HG02678 (cell line): Measurements from ENCODE around the gene ZFPL1.

ENCODE experiments used
- ATAC-seq: cut with Tn5 transposase; IDR thresholded peaks from one replicate; pipeline ENCODE4 v1.9.1; 2021; ENCODE audit warnings: mild to moderate bottlenecking, moderate library complexity; ENCODE audit not compliant: unreplicated experiment

ZFPL1 gene

GRCh38 chr11:65126624-65127274, 42.7 kb downstream of the ZFPL1 start:
- no peak for ATAC-seq

- no peak for ATAC-seq
Observed at GRCh38 chr11:65127473-65128181, 43.6 kb downstream of the ZFPL1 start.

- no peak for ATAC-seq
Observed at GRCh38 chr11:65128182-65129145, 44.4 kb downstream of the ZFPL1 start.

- ATAC-seq: no peak
Observed at GRCh38 chr11:65129649-65130441, 45.8 kb downstream of the ZFPL1 start.

GRCh38 chr11:65130631-65131416, 46.8 kb downstream of the ZFPL1 start:
- no peak for ATAC-seq

GRCh38 chr11:65131417-65131776, 47.4 kb downstream of the ZFPL1 start:
- no peak for ATAC-seq

GRCh38 chr11:65131895-65132237, 47.8 kb downstream of the ZFPL1 start:
- ATAC-seq: no peak

- ATAC-seq: peak; percentile 48
Observed at GRCh38 chr11:65132238-65132987, 48.4 kb downstream of the ZFPL1 start.

GRCh38 chr11:65132988-65133700, 49.1 kb downstream of the ZFPL1 start:
- peak; percentile 24 for ATAC-seq

- ATAC-seq: no peak
Observed at GRCh38 chr11:65133724-65134123, 49.7 kb downstream of the ZFPL1 start.

- peak; percentile 52 for ATAC-seq
Observed at GRCh38 chr11:65134240-65134951, 50.4 kb downstream of the ZFPL1 start, which contains the start of gene SYVN1. SYVN1 (minus strand) TSS chr11:65134519; CDS start chr11:65133601, 918 bp downstream.

- peak; percentile 60 for ATAC-seq
Observed at GRCh38 chr11:65134952-65135632, 51.1 kb downstream of the ZFPL1 start.

- ATAC-seq: no peak
Observed at GRCh38 chr11:65135633-65136145, 51.7 kb downstream of the ZFPL1 start.

GRCh38 chr11:65136515-65137096, 52.6 kb downstream of the ZFPL1 start:
- no peak for ATAC-seq
